Left renal cortex interstitium (tissue), 4 donors: Measurements from ENCODE around the gene ELN. TPM values are rescaled to one million over a fixed set of nuclear protein-coding genes. Genes with fewer than 3 reads are reported as not detected.
"Not testable (repeated sequence)": the region's sequence is repeated elsewhere in the genome, so short reads cannot be mapped to it uniquely, and the experiment has no call there.

Source experiments
- DNase-seq, 4 donors: peaks; one replicate each; pipeline ENCODE4 v3.0.0-alpha.2; 2013; ENCODE audit warnings: low read depth in 4 of 4, low spot score in 2 of 4, missing footprints in 1 of 4
- polyA plus RNA-seq, 4 donors: library from polyadenylated mRNA; unstranded; fragments of 120-200 nt; gene quantifications; one replicate each; pipeline ENCODE4 v1.2.1, GENCODE V29; 2013; ENCODE audit not compliant: insufficient read length in 4 of 4

ELN gene
- polyA plus RNA-seq = 100 to 1,000 TPM in 1 of 4 donors, 10 to 100 TPM in 3; 63.5 to 130 (median 77.1) TPM

DNA sequence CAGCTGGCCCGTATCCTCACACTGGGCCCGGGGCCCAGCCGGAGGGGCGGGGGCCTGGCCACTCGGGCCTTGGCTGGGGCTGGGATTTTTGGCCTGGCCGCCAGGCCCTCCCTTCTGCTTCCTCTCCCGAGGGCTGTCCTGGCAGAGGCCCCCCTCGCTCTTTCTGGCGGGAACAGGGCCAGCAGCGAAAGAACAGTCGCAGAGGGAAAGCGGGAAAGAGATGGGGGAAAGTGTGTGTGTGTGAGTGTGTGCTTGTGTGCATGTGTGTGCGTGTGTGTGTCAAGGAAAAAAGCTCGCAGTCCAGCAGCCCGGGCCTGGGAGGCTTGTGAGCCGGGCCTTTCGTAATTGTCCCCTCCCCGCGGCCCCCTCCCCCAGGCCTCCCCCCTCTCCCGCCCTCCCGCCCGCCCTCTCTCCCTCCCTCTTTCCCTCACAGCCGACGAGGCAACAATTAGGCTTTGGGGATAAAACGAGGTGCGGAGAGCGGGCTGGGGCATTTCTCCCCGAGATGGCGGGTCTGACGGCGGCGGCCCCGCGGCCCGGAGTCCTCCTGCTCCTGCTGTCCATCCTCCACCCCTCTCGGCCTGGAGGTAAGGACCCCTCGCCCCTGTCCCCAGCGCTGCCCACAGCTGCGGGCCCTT is at the start of gene ELN:
TSS of gene ELN (plus strand) at position 491 of the 638 bp plus-strand sequence. CDS start at position 506, 15 bp downstream.
- peak in 2 of 4 donors; percentile 53 to 67 for DNase-seq

DNA sequence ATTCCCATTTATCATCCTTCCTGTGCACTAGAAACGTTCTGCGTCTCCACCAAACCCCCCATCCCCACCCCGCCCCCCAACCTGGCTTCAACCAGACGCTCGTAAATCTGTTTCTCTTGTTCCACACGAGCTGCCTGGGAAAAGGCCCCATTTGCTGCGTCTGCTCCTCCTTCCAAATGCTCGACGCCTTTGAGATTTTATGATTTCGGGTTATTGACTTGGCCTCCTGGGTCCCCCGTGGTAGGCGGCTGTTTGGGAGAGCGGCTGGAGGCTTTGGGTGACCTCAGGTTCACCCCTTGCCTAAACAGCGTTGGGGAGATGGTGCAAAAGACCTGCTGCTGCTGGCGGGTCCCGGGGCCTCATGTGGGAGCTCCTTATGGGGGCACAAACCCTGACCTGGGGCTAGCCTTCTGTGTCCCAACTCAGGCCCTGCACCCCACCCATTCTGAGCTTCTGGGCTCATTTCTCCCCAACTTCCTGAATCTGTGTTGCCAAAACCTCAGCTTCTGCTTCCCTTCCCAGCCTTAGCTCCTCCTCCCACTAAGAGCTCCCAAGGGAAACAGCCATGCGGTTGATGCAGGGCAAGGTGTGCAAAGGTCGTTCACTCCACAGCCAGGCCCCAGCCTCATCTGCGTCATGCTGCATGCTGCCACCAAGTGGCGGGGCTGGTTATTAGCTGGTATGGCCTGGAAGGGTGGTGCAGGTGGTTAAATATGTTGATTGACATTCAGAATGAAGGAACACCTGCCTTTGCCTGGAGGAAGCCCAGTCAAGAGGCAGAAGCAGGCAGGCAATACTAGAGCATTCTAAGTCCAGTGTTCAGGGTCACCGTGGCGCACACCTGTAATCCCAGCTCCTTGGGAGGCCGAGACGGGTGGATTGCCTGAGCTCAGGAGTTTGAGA is 49.1 kb upstream of the ELN start:
- DNase-seq = no peak

DNA sequence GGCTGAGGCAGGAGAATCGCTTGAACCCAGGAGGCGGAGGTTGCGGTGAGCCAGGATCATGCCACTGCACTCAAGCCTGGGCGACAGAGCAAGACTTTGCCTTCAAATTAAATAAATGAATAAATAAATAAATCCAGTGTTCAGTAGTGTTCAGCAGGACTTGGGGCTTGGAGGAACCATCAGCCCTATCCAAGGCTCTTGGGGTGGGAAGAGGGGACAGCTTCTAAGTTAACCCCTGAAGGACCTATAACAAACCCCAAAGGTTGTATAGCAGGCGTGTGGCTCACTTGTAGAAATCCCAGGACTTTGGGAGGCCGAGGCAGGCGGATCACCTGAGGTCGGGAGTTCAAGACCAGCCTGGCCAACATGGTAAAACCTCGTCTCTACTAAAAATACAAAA is 48.3 kb upstream of the ELN start:
- DNase-seq = not testable (repeated sequence)

DNA sequence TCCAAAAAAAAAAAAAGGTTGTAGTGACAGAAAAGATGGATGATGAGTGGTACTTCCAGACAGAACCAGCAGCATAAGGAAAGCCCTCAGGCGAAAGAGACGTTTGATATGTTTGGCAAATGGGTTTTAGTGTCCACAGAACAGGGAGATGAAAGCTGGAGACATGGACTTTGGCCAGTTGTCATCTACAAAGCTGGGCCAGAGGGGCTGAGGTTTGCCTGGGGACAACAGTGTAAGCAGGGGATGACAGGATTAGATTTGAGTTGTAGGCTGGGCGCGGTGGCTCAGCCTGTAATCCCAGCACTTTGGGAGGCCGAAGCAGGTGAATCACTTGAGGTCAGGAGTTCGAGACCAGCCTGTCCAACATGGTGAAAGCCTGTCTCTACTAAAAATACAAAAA is 47.8 kb upstream of the ELN start:
- DNase-seq = no peak

DNA sequence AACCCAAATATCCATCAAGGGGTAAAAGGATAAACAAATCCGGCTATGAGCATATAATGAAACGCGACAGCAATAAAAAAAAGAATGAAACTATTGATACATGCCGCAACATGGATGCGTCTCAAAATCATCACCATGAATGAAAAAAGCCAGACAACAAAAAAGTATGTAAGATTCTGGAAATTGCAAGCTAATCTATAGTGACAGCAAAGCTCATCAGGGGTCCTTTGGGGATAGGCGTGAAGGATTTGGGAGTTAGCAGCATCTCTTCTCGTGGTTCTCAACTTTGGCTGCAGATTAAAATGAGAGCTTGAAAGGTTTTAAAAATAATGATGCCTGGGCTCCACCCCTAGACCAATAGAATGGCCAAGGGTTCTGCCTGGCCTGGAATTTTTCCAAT is 46.0 kb upstream of the ELN start:
- DNase-seq = no peak

DNA sequence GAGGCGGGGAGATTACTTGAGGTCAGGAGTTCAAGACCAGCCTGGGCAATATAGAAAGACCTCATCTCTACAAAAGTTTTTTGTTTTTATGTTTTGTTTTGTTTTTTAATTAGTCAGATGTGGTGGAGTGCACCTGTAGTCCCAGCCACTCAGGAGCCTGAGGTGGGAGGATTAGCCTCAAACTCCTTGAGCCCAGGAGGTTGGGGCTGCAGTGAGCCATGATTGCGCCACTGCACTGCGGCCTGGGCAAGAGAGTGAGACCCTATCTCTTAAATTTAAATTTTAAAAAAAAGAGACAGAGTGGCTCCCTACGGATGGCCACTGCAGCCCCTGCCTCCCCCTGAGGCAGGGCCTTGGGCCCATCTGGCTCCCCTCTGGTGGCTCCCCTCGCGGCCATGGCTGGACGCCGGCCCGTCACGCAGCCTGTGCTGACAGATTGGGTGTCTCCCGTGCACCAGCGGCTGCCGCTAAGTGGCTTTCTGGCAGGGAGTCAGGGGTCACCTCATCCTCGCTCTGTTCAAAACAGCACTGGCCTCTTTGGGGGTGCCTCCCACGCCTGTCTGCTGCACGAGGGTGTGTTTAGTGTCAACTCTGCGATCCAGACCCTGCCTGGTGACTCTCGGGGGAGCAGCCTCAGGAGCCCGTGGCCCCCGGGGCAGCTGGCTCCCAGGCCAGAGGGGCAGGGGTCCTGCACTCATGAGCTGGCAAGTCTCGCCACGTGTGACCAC is 44.4 kb upstream of the ELN start:
- DNase-seq = no peak

DNA sequence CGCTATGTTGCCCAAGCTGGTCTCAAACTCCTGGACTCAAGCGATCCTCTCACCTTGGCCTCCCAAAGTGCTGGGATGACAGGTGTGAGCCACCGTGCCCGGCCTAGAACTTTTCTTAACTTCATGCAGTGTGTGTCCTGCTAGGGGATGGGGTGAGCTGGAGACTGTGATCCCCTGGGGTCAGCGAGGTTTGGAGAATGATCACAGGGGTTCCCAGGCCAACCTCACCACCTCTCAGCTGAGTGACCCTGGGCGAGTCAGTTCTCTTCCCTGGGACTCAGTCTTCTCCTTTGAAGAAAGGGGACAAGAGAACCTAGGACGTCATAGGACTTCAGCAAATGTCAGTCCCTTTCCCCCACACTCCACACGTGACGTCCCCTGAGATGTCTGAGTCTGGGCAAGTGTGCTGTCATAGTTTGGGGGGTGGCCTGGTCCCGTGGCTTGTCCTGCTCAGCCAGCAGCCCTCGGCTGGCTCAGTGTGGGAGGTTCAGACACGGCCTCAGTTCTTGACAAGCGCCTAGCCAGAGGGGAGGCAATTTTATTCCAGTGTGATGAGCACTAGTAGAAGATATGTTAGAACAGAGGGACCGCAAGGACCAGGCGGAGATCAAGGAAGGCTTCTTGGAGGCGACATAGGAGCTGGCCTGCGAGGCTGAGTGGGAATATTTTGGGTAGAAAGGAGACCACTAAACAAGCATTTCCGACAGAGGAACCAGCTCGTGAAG is 43.3 kb upstream of the ELN start:
- no peak for DNase-seq

DNA sequence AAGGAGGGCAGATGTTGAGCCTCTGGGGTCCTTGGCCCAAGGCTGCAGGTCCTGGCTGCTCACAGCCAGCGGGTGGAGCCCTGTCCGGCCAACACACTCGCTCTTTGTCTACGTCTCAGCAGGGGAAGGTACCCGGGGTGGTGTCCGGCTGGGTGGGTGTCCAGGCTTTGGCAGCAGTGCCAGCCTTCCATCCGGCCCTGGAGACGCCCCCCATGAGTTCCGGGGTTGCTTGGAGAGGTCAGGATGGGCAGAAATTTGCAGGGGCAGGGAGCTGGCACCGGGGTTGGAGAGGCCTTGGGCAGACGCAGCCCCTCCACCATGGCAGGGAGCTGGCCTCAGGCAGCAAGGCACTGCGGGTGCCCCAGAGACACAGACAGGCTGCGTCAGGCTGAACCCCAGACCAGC is 42.2 kb upstream of the ELN start:
- no peak for DNase-seq

DNA sequence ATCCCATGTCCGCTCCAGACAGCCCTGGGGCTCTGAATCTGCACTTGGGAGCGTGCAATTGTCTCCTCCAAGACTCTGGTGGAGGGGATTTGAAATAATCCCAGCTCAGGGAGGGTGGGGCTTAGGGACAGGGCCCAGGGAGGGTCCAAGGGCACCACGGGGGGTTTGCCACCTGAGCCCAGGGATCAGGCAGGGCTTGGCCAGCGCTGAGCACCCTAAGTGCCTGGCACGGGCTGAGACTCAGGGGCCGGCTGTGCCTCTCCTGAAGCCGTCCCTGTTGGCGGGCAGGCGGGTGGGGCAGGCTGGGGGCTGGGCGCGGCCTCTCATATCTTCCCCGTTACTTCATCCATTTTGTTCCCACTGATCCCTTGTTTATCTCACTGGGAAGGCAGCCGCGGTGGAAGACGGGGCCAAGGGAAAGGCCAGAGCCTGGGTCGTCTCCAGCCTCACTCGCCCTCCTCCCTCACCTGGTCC is 41.8 kb upstream of the ELN start:
- DNase-seq = no peak

DNA sequence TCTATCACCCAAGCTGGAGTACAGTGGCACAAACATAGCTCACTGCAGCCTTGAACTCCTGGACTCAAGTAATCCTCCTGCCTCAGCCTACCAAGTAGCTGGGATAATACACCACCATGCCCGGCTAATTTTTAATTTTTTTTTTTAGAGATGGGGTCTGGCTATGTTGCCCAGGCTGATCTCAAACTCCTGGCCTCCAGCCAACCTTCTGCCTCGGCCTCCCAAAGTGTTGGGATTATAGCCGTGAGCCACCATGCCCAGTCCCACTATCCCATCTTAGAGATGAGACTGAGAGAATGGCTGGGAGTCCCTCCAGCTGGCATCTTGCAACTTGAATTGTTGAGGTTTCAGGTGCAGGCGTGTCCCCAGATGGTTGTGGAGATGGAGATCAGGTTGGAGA is 40.7 kb upstream of the ELN start:
- DNase-seq = no peak

DNA sequence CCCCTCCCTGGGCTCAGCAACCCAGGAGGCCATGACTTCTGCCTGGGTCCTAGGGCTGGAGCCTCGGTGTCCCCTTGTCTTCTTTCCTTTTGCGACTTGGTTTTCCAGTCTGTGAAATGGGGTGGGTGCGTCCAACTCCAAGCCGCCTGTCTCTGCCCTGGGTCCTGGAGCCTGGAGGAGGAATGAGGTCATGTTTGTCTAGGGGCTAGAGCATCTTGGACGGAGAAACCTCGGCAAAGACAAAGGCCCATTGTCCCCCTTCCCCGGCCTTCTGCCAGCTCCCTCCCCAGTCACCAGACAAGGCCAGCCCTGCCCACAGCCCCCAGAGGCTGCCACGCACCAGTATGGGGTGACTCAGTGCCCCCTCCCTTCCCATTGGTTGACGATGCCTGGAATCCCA is 39.8 kb upstream of the ELN start:
- DNase-seq = no peak

DNA sequence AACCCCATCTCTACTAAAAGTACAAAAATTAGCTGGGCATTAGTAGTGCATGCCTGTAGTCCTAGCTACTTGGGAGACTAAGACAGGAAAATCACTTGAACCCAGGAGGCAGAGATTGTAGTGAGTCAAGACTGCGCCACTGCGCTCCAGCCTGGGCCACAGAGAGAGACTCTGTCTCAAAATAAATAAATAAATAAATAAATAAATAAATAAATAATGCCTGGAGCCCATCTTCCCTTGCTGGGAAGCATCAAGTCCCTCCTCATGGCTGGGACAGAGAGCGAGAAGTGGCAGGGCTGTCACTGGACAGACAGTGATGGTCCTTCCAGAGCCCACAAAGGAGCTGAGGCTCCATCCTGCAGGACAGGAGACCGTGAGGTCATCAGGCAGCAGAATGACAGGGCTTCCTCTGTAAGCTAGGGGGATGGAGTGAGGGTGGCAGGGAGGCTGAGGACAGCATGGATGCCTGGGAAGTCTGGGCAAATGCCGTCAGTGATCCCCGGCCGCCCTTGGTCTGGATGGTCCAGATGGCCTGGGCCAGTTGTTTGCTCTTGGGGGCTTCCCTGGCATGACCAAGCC is 36.4 kb upstream of the ELN start:
- no peak for DNase-seq

DNA sequence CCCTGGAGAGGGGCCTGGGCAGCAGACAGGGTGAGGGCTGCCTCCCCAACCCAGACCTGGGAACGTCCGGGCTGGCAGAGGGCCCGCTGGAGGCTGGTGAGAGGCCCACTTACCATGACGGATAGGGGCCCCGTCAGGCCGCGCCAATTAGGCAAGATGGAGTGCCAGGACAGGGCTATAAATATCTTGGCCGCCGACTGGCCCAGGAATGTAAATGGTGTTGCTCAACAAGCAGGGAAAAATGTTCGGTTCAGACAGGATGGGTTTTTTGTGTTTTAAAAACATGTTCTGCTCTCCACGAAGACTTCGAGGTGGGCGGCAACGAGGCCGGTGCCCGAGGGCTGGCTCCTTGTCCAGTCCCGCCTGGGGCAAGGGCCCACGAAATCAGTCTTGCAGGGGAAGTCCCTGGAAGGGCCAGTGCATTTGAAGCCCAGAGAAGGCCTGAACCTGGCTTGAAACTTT is 35.8 kb upstream of the ELN start:
- no peak for DNase-seq

DNA sequence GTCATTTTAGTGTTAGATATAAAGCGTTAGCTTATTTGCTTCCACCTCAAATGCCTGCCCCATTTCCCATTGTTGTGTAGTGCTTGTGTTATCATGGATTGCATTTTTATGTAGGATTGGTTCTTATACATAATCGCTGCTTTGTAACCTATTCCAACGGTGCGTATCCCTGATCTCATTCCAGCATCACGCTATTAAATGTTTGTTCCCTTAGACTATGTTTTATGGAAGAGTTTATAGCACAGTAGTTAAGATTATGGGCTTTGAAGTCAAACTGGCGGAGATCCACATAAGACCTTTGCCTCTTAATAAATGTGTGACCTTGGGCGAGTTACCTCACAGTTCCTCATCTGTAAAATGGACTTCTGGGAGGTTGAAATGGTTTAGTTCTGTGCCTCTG is 34.0 kb upstream of the ELN start:
- no peak for DNase-seq

DNA sequence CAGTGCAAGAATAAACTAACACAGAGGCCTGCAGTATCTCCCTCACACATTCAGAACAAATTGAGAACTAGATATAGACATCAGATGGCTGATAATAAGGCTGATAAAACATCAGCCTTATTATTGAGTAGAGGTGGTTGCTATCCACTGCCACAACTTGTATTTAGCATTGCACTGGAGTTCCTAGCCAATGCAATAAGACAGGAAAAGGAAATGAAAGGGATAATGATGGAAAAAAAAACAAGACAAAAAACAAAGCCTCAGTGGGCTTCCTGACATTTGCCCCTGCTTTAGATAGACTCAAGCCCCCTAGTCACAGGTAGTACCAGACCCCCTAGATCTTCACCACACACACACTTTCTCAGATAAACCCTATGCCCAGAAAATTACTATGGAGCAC is 33.2 kb upstream of the ELN start:
- no peak for DNase-seq

DNA sequence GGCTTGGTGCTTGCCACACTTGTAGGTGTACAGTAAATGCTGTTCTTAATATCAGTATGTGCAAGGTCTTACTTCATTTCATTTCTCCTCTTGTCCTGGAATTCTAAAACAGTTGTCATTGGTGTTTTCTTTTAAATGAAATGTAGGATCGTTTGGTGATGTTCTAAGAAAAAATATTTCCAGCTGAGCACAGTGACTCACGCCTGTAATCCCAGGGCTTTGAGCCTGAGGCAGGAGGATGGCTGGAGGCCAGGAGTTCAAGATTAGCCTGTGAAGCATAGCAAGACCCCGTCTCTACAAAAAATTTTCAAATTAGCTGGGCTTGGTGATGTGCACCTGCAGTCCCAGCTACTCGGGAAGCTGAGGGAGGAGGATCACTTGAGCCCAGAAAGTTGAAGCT is 32.6 kb upstream of the ELN start:
- no peak for DNase-seq

DNA sequence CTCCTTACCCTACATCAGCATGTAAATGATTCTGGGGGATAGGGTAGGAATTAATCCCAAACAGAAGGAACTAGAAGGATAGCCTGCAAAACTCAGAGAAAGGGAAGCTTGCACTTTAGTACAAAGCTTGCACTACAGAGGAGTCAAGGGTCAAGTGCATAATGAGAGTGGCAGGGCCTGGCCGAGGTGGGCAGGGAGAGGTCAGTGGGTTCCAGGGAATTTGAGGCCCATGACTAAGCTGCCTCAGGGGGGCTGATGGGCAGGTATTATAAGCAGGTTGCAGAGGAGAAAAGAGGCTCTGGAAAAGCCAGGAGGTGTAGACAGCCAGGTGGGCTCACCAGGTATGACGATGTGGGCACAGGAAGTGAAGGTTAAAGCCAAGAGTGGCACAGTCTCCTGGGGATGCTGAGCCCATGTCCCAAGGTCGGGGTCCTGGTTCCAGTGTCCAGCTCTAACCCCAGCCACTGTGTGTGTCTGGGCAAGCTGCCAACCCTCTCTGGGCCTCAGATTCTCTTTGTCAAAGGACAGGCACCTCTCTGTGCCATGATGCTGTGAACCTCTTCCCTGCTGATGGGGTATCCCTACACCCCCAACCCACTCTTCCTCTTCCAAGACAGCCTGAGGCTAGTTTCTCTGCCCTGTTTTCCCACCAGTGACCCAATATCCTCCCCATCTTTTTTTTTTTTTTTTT is 32.0 kb upstream of the ELN start:
- no peak for DNase-seq

DNA sequence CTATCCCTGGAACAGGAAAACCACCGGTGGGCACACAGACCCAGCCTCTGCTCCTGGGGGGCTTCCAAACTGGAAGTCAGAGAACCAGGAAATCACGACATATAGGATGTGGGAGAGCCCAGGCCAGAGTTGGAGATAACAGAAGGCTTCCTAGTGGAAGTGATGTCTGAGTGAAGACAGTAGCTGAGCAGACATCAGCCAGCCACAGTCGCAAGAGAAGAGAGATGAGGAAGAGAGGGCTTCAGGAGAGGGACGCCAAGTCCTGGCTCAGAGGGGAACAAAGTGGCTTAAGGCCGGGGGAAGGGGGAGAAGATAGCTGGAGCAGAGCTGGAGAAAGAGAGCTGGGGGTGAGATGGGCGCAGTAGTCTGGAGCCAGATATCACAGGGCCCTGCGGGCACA is 30.9 kb upstream of the ELN start:
- DNase-seq = no peak

DNA sequence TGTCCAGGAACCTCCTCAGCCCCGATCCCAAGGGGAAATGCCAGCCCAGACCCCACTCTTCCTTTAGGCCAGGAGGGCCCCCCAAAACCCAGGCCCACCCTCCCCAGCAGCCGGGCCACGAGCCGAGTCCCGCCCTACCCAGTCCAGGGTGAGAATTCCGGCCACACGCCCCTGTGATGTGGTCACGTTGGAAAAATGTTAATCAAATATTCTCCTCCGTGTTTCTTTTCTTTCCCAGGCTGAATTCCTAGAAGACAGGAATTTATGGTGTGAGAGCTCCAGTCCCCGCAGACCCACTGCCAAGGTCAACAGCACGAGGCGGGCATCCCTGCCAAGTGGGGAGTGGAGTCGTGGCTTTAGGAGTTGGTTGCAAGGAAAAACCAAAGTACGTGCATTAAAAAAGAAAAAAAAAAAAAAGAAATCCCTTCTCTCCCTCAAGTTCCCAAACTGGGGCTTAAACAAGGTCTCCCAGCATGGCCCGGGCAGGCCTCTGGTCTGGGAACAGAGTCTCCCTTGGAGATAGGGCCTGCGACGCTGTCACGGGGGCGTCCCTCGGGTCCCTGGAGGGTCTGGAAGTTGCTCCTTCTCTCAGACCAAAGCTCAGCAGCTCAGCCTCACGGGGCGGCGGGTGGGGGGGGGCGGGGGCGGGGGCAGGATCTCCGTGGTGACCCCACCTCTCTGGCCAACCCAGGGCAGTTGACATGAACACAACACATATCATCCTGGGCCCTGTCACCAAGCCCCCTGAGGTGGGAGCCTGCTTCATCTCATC is 28.1 kb upstream of the ELN start:
- no peak for DNase-seq
